Upper lobe of right lung (tissue), 1 donor: ENCODE data around the gene SLC49A3. TPM values are rescaled to one million over a fixed set of nuclear protein-coding genes. Genes with fewer than 3 reads are reported as not detected.
A peak's percentile ranks its signal among the peaks of the same experiment; 100 is the strongest.
"Not testable (repeated sequence)": the region's sequence is repeated elsewhere in the genome, so short reads cannot be mapped to it uniquely, and the experiment has no call there.

ENCODE experiments used
- ATAC-seq: fragments of 200-7000 bp; cut with Tn5 transposase; one replicate; pipeline ENCODE4 v1.9.1; 2020; ENCODE audit warnings: mild to moderate bottlenecking, moderate library complexity
- DNase-seq: peaks from one replicate; pipeline ENCODE4 v3.0.0-alpha.2; 2020
- H3K27ac ChIP-seq: fragments of 200-600 bp; one replicate; pipeline ENCODE4 v1.8.0; 2022
- H3K27me3 ChIP-seq: fragments of 200-600 bp; one replicate; pipeline ENCODE4 v1.8.0; 2022; ENCODE audit warnings: mild to moderate bottlenecking
- H3K36me3 ChIP-seq: fragments of 200-600 bp; one replicate; pipeline ENCODE4 v1.8.0; 2022
- H3K4me1 ChIP-seq: fragments of 200-600 bp; one replicate; pipeline ENCODE4 v1.8.0; 2022
- H3K4me3 ChIP-seq: fragments of 200-600 bp; one replicate; pipeline ENCODE4 v1.8.0; 2022; ENCODE audit warnings: mild to moderate bottlenecking
- H3K9me3 ChIP-seq: fragments of 200-600 bp; one replicate; pipeline ENCODE4 v1.8.0; 2022
- CTCF ChIP-seq: fragments of 200-600 bp; IDR thresholded peaks from one replicate; pipeline ENCODE4 v1.8.0; 2022; ENCODE audit warnings: antibody characterized with exemption
- intact Hi-C: fragments of 100-400 bp; cut with DNase I; formaldehyde crosslinking; loops from one replicate; pipeline ENCODE4 v1.11.0; 2022
- total RNA-seq: library from RNA; stranded (reverse); fragmentation: NEBNext Ultra II Directional; extraction: Animal tissue kit (Norgen Biotek cat#: 25700); gene quantifications from one replicate; pipeline ENCODE4 v1.2.1, GENCODE V29; 2021
- donor health status: DM: no; HTN: yes; CAD: no; lungs with severe emphysema.

SLC49A3 gene
- total RNA-seq, 1 donor from 2014 or later, result 32.9 TPM

DNA sequence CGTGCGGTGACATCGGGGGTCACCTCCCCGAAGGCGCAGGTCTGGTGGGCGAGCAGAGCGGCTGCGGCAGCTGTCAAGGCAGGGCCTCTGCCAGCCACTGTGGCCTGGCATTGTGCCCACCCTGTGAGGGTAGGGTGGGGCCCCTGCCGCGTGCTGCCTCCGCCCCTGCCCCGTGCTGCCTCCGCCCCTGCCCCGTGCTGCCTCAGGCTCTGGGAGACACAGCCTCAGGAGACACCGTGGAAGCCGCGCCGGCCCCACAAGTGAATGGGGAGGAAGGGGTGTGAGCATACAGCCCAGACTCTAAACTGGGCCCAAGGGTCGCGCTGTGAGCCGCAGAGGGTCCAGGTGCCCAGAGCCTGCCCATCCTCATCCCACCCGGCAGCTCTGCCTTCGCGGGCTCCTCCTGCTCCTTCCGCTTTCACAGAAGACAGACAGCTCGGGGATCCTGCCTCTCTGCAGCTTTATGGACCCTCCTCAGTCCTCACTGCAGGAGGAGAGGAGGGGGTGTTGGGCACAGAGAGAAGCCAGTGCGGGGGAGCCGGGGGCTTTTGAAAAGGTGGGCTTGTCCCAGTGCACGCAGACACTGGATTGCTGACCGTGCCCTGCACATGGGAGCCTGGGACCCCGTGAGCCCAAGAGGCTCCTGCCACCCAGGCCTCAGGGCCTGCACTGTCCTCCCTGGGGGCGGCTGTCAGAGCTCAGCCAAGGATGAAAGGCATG lies 44.1 kb upstream of the SLC49A3 start:
- DNase-seq (peak; percentile 61), ATAC-seq (no peak)
- no peaks in the 10 kb centered on the region for H3K4me1 ChIP-seq
- no peak for TF ChIP-seq CTCF
- no peaks in the 10 kb centered on the region for H3K9me3 ChIP-seq
- no peaks in the 10 kb centered on the region for H3K27me3 ChIP-seq
- H3K27ac ChIP-seq, result no peak overlapping the region
- no peak overlapping the region for H3K4me3 ChIP-seq
- intact Hi-C loops, result no loop called here
- H3K36me3 ChIP-seq, result peaks cover 56% of the 10 kb centered on the region

DNA sequence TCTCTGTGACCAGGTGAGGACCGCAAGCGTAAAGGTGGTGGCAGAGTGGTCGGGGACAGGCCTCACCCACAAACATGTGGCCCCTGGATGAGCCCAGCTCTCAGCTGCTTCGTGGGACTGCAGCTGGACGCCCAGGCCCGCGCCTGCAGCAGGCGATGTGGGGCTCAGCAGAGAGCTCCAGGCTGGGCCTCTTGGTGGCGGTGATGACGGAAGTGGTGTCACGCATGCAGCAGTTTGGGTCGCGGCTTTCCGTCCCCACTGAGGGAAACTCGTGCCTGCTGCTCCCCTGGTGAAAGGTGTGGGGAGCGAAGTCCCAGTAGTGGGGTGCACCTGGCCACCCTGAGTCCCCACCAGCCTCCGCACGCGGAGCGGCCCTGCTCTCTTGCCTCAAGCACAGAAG lies 43.5 kb upstream of the SLC49A3 start:
- Histone ChIP-seq H3K27me3 (no peaks in the 10 kb centered on the region), H3K36me3 (peaks cover 50% of the 10 kb centered on the region), H3K4me3 (no peak overlapping the region), H3K4me1 (no peaks in the 10 kb centered on the region), H3K27ac (no peak overlapping the region), H3K9me3 (no peaks in the 10 kb centered on the region)
- no peak for TF ChIP-seq CTCF
- ATAC-seq (no peak), DNase-seq (no peak)
- intact Hi-C loops, result no loop called here

DNA sequence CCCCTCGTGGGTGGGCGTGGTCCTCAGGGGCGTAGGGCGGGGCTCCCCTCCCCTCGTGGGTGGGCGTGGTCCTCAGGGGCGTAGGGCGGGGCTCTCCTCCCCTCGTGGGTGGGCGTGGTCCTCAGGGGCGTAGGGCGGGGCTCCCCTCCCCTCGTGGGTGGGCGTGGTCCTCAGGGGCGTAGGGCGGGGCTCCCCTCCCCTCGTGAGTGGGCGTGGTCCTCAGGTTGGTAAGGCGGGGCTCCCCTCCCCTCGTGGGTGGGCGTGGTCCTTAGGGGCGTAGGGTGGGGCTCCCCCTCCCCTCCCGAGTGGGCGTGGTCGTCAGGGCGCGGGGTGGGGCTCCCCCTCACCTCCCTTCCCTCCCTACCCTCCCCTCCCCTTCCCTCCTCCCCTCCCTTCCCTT lies 43.0 kb upstream of the SLC49A3 start:
- peaks cover 45% of the 10 kb centered on the region for H3K36me3 ChIP-seq
- H3K27me3 ChIP-seq, H3K9me3 ChIP-seq, H3K4me3 ChIP-seq, H3K4me1 ChIP-seq, intact Hi-C loops, H3K27ac ChIP-seq, DNase-seq, ATAC-seq: not testable (repeated sequence)

GRCh38 chr4:730946-731904 lies 42.3 kb upstream of the SLC49A3 start:
- not testable (repeated sequence) for ATAC-seq, H3K27ac ChIP-seq
- peaks cover 44% of the 10 kb centered on the region for H3K36me3 ChIP-seq

DNA sequence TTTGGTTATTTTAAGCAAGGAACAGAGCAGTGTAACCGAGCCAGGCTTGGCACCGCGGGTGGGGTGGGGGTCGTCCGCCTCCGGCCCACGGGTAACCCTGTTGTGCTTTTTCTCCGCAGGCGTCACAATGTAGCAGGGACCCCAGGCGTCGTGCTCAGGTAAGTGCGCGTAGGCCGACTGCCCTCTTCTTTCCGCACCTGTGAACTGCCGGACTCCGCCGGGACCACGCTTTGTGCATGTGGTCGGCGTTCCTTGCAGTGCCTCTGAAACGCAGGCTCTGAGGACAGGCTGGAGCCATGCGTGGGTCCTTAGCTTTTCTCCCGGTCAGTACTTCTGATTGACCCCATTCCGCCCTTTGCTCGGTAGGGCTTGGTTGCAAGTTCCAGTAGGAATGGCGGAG lies 41.6 kb upstream of the SLC49A3 start:
- intact Hi-C loops, result no loop called here
- Histone ChIP-seq H3K36me3 (peaks cover 36% of the 10 kb centered on the region), H3K27me3 (no peaks in the 10 kb centered on the region), H3K9me3 (no peaks in the 10 kb centered on the region), H3K4me3 (no peak overlapping the region), H3K4me1 (peaks cover 3% of the 10 kb centered on the region), H3K27ac (no peak overlapping the region)
- no peak for DNase-seq
- TF ChIP-seq CTCF, result no peak
- no peak for ATAC-seq

More at GRCh38 chr4:730946-731904, 42.3 kb upstream of the SLC49A3 start:
- H3K27me3 ChIP-seq, H3K4me1 ChIP-seq, H3K4me3 ChIP-seq, DNase-seq, intact Hi-C loops, H3K9me3 ChIP-seq: not testable (repeated sequence)

- ATAC-seq (no peak), DNase-seq (no peak)
- no peaks in the 10 kb centered on the region for H3K9me3 ChIP-seq
- H3K27me3 ChIP-seq, result no peaks in the 10 kb centered on the region
- intact Hi-C loops, result no loop called here
- H3K4me3 ChIP-seq, result no peak overlapping the region
- H3K36me3 ChIP-seq, result peaks cover 28% of the 10 kb centered on the region
- peaks cover 3% of the 10 kb centered on the region for H3K4me1 ChIP-seq
- no peak overlapping the region for H3K27ac ChIP-seq
- TF ChIP-seq CTCF, result no peak
Observed at GRCh38 chr4:729336-730315, 40.7 kb upstream of the SLC49A3 start.
